Activated CD4-positive, alpha-beta T cell treated with anti-CD3 and anti-CD28 coated beads, Interleukin-2, amount 50 U/mL, for 1 hour (primary cell): Measurements from ENCODE around the gene MCF2L2.

Source experiments
- DNase-seq: peaks from one replicate; pipeline ENCODE4 v3.0.0-alpha.2; 2020

MCF2L2 gene

DNA sequence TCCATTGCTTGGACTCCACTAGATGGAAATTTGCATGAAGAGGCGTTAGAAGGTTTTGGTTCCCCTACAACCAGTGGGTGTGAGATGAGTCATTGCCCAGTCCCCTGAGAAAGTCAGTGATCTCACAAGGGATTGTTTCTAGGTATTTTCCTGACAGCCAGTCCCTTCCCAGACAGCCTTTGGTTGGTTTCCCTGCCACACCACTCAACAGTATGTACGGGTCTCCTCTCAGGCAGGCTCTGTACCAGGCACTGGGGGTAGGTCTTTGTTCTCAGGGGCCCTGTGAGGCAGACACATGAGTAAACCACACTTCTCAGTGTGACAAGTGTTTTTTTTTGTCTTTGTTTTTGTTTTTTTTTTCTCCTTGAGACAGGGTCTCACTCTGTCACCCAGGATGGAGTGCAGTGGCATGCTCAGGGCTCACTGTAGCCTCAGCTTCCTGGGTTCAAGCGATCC, 269.8 kb downstream of the MCF2L2 start:
- no peak for DNase-seq

DNA sequence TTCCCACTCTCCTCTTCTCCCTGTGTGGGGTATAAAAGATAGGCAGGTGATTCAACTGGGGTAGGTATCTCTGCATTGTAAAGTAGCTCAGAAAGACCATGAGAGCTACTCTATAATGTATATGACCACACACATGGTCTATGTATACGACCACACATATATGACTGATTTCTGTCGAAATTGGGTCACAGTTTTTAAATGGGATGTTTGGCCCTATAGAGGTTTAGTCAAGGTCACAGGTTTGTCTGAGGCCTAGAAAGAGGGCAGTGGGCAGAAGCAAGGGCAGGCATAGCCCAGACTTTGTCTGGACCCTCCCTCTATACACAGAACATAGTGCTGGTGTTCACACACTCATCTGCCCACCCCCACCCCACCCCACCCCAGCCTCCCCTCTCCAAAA, 270.3 kb downstream of the MCF2L2 start:
- DNase-seq: no peak

DNA sequence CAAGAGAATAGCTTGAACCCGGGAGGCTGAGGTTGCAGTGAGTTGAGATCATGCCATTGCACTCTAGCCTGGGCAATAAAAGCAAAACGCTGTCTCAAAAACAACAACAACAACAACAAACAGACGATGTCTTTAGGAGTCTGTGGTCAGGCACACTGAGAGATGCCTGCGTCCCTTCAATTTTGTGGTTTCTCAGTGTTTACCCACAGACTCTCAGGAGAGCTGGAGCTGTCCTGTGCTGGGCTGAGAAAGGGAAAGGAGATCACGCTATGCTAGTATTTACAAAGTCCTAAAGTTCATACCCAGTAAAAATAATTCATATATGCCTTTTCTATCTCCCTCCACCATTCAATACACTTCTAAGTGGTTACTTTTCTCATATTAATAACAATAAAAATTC, 272.2 kb downstream of the MCF2L2 start:
- no peak for DNase-seq

DNA sequence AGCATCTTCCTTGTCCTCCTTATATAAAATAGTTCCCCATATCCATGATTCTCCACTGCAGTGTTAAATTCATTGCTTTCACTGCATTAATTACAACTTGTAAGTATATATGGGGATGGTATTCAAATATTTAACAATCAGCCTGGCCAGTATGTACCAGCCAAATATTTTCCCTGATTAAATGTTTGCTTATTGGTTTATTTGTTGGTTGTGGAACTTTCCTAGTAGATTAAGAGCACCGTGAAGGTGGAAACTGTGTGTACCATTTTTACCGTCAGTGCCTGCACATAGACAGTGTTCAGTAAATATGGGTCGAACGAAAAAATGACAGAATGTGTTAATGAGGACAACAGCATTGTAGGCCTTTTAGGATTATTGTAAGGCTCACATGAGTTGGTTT, 272.9 kb downstream of the MCF2L2 start:
- DNase-seq: no peak

DNA sequence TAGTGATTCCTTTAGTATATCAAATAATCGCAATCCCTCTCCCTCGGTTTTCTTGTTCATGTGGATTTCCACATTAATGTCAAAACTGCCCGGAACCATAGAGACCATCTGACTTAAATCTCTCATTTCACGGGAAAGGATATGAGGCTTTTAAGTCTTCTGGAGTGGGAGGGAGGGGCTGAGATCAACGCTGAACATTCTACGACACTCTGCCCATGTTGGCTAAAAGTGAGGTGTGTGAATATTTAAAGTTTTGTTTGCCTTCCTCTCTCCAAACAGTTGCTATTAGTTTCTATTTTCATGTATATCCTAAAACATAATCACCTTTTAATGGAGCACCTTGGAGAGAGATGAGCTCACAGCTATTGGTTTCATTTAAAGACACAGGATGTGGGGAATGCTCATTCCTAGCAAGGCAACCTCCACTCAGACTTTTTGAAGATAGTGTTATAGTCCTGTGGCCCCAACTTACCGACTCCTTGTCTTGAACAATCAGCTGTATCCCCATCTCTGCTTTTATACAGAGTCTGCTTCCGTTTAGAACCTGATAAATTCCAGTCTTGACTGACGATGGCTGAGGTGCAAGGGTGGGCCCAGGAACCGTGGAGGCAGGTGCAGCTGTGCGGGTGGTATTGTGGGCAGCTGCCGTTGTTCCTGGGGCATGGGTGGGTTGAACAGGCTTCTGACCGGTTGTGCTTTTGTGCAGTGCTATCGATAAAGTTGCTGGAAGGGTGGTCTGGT, 275.0 kb downstream of the MCF2L2 start:
- DNase-seq: no peak

DNA sequence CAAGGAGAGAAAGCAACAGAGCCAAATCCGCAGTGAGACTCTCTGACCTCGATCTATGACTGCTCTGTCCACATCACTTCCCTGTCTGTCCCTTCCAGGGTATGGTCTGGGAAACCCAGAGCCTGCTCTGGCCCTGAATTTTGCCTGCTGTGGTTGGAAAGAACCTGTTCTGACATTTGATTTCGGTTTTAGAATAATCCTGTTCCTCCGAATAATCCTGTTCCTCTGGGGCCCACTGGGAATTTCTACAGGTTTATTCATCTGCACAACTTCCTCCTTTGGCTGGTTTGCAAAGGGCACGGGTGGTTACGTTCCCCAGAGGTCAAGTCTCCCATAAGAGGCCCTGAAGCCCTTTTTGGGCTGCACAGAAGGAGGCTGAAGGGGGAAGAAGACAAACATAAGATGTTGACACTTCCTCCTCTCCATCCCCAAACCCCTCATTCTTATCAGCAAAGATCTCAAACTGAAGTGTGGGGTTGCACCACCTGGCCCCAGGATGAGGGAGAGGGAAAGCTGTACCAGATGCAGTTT, 276.5 kb downstream of the MCF2L2 start:
- DNase-seq: no peak

DNA sequence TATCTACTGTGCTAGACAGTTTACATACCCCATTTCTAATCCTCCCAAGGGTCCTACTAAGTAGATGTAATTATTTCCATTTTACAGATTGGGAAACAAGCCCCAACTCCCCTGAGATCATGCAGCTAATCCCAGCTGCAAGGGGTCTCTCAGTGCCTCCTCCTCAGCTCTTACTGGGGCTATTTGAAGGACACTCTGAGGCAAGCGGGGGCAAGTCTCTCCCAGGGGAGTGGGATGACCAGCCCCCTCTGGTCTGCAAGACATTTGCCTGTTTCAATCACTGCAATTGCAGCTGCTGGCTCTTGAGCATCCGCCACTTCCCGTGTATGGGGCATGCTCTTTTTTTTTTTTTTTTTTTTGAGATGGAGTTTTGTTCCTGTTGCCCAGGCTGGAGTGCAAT, 277.3 kb downstream of the MCF2L2 start:
- no peak for DNase-seq

DNA sequence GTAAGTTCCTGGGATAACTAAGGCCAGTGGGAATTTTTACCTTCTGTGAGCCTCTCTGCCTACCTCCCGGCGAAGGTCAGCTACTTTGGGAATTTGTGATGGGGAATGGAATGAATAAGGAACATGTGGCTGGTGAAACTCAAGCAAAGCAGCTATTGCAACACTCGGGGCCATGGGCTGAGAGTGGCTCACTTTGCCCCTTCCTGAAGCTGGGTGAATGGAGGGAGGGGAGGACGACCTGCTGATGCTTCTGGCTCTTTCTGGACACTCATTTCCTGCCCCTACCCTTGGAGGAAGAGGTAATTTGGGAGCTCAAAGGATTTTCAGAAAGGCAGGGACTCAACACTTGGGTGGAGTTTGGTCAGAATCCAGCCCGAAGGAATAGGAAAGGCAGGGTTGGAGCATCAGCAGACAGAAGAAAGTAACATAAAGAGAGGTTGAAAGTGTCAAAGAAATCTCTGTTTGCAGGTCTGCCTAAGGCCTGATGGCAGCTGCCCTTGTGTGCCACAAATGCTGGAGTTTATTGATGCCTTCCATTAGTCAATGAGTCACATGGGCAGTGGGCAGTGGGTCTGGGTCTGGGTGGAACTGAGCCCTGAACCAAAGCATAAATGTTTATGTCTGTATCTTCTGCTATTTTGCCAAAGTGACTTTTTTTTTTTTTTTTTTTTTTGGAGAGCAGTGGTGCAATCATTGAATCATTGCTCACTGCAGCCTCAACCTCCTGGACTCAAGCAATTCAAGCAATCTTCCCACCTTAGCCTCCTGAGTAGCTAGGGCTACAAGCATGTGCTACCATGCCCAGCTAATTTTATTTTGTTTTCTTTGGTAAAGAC, 278.3 kb downstream of the MCF2L2 start:
- no peak for DNase-seq

DNA sequence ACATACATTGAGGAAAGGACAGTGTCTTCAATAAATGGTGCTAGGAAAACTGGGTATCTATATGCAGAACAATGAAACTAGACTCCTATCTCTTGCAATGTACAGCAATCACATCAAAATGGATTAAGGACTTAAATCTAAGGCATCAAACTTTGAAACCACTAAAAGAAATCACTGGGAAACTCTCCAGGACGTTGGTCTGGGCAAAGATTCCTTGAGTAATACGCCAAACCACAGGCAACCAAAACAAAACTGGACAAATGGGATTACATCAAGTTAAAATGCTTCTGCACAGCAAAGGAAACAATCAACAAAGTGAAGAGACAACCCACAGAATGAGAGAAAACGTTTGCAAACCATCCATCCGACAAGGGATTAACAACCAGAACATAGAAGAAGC, 280.4 kb downstream of the MCF2L2 start:
- DNase-seq: no peak

DNA sequence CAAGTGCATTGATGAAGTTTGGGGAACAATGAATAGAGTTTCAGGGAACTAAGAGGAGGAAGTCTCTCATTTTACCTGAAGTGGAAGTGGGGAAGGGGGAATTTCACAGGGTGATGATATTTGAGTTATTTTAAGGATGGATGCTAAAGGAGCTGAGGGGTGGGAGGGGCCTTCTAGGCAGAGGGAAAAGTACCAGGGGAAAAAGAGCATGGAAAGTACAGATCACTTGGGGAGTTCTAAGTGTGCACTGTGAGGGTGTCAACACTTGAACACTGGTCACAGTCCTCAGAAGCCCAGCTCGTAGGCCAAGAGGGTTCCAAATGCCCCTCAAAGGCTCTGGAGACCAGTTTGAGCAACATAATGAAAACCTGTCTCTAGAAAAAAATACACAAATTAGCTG, 284.1 kb downstream of the MCF2L2 start:
- no peak for DNase-seq

DNA sequence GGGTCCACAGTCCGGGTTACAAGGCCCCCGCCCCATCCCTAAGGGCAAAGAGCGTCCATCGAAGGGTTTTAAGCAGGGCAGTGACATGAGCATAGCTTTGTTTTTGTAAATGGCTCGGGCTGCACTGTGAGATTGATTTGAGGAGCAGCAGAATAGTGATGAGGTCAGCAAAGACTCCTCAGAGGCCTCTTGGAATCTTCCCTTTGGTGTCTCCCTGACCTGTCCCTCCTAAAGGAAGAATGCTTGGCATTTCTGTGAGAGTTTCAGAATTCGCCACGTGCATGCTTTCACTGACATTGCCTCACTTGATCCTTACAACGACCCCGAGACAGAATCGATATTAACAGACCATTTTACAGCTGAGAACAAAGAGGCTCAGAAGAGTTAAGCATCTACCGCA, 286.2 kb downstream of the MCF2L2 start:
- no peak for DNase-seq

DNA sequence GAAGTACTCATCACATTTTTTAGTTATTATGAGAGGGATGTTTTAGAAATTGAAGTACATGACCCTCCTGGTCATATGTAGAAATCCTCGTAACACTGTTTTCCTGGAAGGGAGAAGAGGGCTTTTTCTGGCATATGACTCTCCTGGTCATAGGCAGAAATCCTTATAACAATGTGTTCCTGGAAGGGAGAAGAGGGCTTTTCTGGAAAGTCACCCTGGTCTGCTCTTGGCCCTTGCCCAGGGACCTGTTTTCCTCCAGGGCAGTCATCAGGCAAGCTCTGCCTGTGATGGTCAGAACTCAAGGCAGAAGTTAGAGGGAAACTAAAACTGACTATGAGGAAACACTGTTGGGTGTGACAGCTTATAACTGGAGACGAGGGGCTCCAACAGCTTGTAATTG, 293.6 kb downstream of the MCF2L2 start:
- no peak for DNase-seq

DNA sequence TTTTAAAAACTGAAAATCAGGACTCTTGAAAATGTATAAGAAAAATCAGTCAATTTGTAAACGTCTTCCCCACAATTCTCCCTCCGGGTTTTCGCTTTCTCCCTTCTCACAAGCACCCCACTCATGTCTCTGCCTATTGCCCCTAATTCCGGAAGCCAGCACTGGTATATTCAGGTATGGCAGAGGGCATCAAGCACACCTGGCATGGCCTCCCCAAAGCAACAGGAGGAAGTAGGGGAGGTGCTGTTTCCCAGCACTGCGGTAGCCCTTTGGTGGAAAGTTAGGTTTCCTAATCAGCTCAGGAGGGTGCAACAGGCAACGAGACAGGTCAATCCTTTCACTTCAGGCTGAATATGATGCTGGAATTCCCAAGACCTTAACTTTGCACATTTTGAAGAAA, 296.0 kb downstream of the MCF2L2 start:
- DNase-seq: no peak

DNA sequence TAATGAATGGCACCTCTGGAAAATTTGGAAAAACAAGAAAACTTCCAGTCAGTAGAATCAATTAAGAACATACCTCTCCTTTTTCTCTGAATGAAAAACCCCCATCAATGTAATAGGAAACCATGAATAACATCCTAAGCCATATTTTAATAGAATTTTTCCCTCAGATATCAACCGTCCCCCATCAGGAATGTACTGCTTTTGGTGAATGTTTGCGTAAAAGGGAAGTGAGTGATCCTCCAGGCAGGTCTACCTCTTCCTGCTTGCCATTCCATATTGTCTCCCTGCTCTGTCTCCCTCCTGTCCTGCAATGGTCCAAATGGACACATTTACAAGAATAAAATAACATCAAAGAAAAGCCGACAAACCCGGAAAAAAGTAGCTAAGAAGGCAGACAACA, 296.7 kb downstream of the MCF2L2 start:
- DNase-seq: no peak

DNA sequence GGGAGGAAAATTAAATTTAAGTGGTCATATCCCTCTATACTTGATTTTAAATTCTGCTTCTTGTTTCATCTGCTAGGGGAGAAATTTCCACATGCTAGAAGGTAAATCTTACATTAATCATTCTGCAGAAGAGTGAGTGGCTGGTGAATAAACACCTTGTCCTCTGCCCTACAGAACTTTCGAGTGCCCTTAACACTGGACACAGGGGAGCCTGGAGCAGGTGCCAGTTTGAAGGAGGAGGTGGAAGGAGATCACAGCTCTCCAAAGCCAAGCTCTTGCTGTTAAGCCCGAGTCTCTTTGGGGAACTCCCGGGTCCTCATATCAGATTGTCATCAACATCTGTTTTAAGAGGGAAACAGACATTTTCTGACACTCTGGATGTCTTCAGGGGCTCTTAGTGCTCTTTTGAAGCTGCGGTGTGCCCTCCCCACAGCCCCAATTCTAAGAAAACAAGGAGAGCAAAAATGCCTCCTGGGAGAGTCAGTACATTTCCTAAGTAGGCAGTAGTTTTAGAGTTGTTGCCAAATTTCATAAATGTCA, 297.2 kb downstream of the MCF2L2 start:
- DNase-seq: no peak

DNA sequence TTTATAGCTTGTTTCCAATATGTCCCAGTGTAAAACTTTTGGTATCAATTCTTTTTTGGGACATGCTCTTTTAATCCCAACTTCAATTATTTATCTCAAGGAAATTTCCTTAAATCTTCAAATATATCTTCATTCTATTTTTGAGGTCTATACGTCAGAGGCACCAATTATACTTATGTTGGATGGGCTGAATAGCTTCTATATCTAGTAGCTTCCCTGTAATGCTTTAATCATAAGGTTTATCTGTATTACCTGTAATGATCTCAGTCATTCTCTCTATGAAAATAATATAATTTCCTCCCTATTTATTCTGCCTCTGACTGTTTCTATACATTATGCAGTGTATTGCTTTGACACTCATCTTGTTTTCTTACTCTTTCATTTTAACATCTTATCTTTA, 299.2 kb downstream of the MCF2L2 start:
- no peak for DNase-seq

DNA sequence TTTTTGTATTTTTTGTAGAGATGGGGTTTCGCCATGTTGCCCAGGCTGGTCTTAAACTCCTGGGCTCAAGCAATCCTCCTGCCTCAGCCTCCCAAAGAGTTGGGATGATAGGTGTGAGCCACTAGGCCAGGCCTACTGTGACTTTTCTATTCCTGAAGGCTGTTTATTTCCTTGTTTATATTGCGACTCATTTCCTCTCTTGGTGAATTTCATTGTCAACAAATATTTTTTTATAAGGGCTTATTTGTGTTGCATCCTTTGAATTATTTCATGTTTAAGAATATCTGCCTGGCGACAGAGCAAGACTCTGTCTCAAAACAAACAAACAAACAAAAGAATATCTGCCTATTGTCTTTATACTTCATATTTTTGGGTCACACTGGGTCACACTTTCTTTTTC, 299.7 kb downstream of the MCF2L2 start:
- no peak for DNase-seq
